HEK293 (cell line): ENCODE measurements around the gene UBALD2.

ENCODE experiments used
- CTCF ChIA-PET: fragments of 350-600 bp; formaldehyde crosslinking; extraction: SDS; loops from one replicate; lab custom pipeline; 2021; ENCODE audit warnings: antibody characterized with exemption; lab: Yijun Ruan, JAX
- POLR2A ChIA-PET: fragments of 300-600 bp; formaldehyde crosslinking; extraction: SDS; loops from one replicate; lab custom pipeline; 2020; ENCODE audit warnings: antibody characterized with exemption, inconsistent platforms; lab: Yijun Ruan, JAX
- H3K27ac ChIP-seq: fragments of 200-500 bp; sonication (Bioruptor generic); 2 replicates; pipeline ENCODE4 v1.5.1; 2014; ENCODE audit warnings: low read depth, low read length, control low read depth, inconsistent platforms; ENCODE audit errors: extremely low read depth
- H3K36me3 ChIP-seq, 2 experiments: fragments of 200-500 bp in 1 of 2; sonication (Bioruptor generic) in 1 of 2; 1 replicate in 1 of 2; 2 replicates in 1 of 2; pipeline ENCODE4 v1.5.1; 2014 to 2017; ENCODE audit warnings: inconsistent platforms in 2 of 2, low read length in 2 of 2; ENCODE audit not compliant: control insufficient read depth in 2 of 2, insufficient read depth in 1 of 2
- H3K4me1 ChIP-seq: fragments of 200-500 bp; sonication (Bioruptor generic); 2 replicates; pipeline ENCODE4 v1.5.1; 2014; ENCODE audit warnings: mild to moderate bottlenecking, low read length, inconsistent platforms; ENCODE audit not compliant: control insufficient read depth, insufficient read depth
- H3K4me3 ChIP-seq: 2 replicates; pipeline ENCODE4 v1.5.1; 2011; ENCODE audit warnings: low read depth, mild to moderate bottlenecking, control low read depth, low read length, moderate library complexity
- H3K9me3 ChIP-seq: fragments of 200-500 bp; sonication (Bioruptor generic); 2 replicates; pipeline ENCODE4 v1.5.1; 2014; ENCODE audit warnings: low read depth, low read length, inconsistent platforms; ENCODE audit not compliant: control insufficient read depth, insufficient read depth
- GLIS1 ChIP-seq: fragments of 450-650 bp; formaldehyde crosslinking; IDR thresholded peaks from 2 replicates; pipeline ENCODE4 v1.5.1; 2016; ENCODE audit warnings: missing biosample characterization, missing genetic modification characterization
- GLIS2 ChIP-seq: fragments of 450-650 bp; formaldehyde crosslinking; IDR thresholded peaks from 2 replicates; pipeline ENCODE4 v1.5.1; 2016; ENCODE audit warnings: missing biosample characterization, missing genetic modification characterization
- KLF8 ChIP-seq: fragments of 450-650 bp; formaldehyde crosslinking; IDR thresholded peaks from 2 replicates; pipeline ENCODE4 v1.5.1; 2016; ENCODE audit warnings: missing biosample characterization, missing genetic modification characterization
- TRIM28 ChIP-seq: IDR thresholded peaks from 2 replicates; pipeline ENCODE4 v1.6.1; 2011; ENCODE audit warnings: low read length, control low read depth, borderline replicate concordance
- ZFP41 ChIP-seq: fragments of 450-650 bp; formaldehyde crosslinking; IDR thresholded peaks from 2 replicates; pipeline ENCODE4 v1.5.1; 2016; ENCODE audit warnings: missing biosample characterization, missing genetic modification characterization, borderline replicate concordance
- ZNF133 ChIP-seq: fragments of 450-650 bp; formaldehyde crosslinking; IDR thresholded peaks from 2 replicates; pipeline ENCODE4 v1.5.1; 2016; ENCODE audit warnings: missing biosample characterization, missing genetic modification characterization
- ZNF155 ChIP-seq: fragments of 450-650 bp; formaldehyde crosslinking; IDR thresholded peaks from 2 replicates; pipeline ENCODE4 v1.5.1; 2016; ENCODE audit warnings: missing biosample characterization, missing genetic modification characterization
- ZNF175 ChIP-seq: fragments of 450-650 bp; formaldehyde crosslinking; IDR thresholded peaks from 2 replicates; pipeline ENCODE4 v1.5.1; 2016; ENCODE audit warnings: missing biosample characterization, missing genetic modification characterization
- ZNF221 ChIP-seq: fragments of 450-650 bp; formaldehyde crosslinking; IDR thresholded peaks from 2 replicates; pipeline ENCODE4 v1.5.1; 2017; ENCODE audit warnings: missing biosample characterization, missing genetic modification characterization, borderline replicate concordance
- ZNF223 ChIP-seq: fragments of 450-650 bp; formaldehyde crosslinking; IDR thresholded peaks from 2 replicates; pipeline ENCODE4 v1.5.1; 2016; ENCODE audit warnings: missing biosample characterization, missing genetic modification characterization
- ZNF280C ChIP-seq: fragments of 450-650 bp; formaldehyde crosslinking; IDR thresholded peaks from 2 replicates; pipeline ENCODE4 v1.5.1; 2016; ENCODE audit warnings: missing biosample characterization, missing genetic modification characterization
- ZNF354C ChIP-seq: fragments of 450-650 bp; formaldehyde crosslinking; IDR thresholded peaks from 2 replicates; pipeline ENCODE4 v1.5.1; 2016; ENCODE audit warnings: missing biosample characterization, missing genetic modification characterization, low read depth, borderline replicate concordance
- ZNF510 ChIP-seq: fragments of 450-650 bp; formaldehyde crosslinking; IDR thresholded peaks from 2 replicates; pipeline ENCODE4 v1.5.1; 2018; ENCODE audit warnings: mild to moderate bottlenecking, missing genetic modification characterization, missing biosample characterization; ENCODE audit not compliant: insufficient replicate concordance
- ZNF548 ChIP-seq: fragments of 450-650 bp; formaldehyde crosslinking; IDR thresholded peaks from 2 replicates; pipeline ENCODE4 v1.5.1; 2016; ENCODE audit warnings: missing biosample characterization, missing genetic modification characterization
- ZNF600 ChIP-seq: fragments of 450-650 bp; formaldehyde crosslinking; IDR thresholded peaks from 2 replicates; pipeline ENCODE4 v1.5.1; 2016; ENCODE audit warnings: missing biosample characterization, missing genetic modification characterization
- ZNF624 ChIP-seq: fragments of 450-650 bp; formaldehyde crosslinking; IDR thresholded peaks from 2 replicates; pipeline ENCODE4 v1.5.1; 2017; ENCODE audit warnings: missing biosample characterization, missing genetic modification characterization
- ZNF747 ChIP-seq: fragments of 450-650 bp; formaldehyde crosslinking; IDR thresholded peaks from 2 replicates; pipeline ENCODE4 v1.5.1; 2016; ENCODE audit warnings: missing biosample characterization, missing genetic modification characterization
- ZNF785 ChIP-seq: fragments of 450-650 bp; formaldehyde crosslinking; IDR thresholded peaks from 2 replicates; pipeline ENCODE4 v1.5.1; 2016; ENCODE audit warnings: missing biosample characterization, missing genetic modification characterization
- ZNF843 ChIP-seq: fragments of 450-650 bp; formaldehyde crosslinking; IDR thresholded peaks from 2 replicates; pipeline ENCODE4 v1.5.1; 2016; ENCODE audit warnings: missing biosample characterization, missing genetic modification characterization
- TF ChIP-seq, protein P1 (sequence below): fragments of 450-650 bp; formaldehyde crosslinking; IDR thresholded peaks from 2 replicates; pipeline ENCODE4 v1.5.1; 2016; ENCODE audit warnings: missing biosample characterization, missing genetic modification characterization
- TF ChIP-seq, protein P2 (sequence below): fragments of 450-650 bp; formaldehyde crosslinking; IDR thresholded peaks from 2 replicates; pipeline ENCODE4 v1.5.1; 2016; ENCODE audit warnings: missing biosample characterization, missing genetic modification characterization, low read depth

The UBALD2 gene

DNA sequence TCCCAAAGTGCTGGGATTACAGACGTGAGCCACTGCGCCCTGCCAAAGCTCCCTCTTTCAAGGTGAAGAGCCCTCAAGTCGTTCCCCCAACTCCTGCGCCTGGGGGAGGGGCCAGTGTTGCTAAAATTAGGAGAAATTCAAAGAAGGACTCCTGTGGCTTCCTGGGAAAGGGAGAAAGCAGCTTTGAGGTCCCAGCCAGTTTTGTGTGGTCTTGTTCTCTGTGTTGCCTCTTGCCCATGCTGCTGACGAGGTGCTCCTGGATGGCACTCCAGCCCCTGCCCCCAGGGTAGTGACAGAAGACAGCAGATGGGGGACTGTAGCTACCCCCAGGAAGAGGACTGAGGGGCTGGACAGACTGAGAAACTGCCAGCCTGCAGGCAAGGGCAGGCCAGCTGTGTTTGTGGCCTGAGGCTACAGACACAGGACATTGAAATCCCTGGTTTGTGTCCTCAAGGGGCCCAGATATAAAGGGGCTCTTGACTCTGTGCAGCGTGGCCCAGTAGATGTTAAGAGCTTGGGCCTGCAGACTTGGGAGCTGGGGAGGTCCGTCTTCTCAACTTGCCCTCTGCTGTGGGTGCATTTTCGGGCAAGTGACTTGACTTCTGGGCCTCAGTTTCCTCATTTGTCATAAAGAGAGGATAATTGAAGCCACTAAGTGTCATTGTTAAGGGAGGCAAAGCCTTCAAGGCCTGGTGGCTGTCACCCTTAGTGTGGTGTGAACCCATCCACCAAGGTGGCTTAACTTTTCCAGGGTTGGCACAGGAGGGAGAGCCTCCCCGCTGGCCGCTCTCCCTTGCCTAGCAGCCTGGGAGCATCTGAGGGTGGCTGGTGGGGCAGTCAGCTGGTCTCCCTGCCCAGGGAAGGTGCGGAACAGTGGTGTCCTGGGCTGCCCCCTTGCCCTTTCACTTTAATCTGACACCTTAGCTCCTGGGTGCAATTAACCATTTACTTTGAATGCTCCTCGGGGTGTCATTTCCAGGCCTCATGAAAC is 4.1 kb downstream of the UBALD2 start:
- no peaks in the 10 kb centered on the region for H3K9me3 ChIP-seq
- POLR2A ChIA-PET = interaction anchor here (1.0 to 1.2 kb wide), 3 partner anchors 10 to 227 kb away, joined by 3 to 4 read pairs (median 3); no protein-coding TSS in a partner anchor
- no peak overlapping the region for H3K4me3 ChIP-seq
- peaks cover 5 to 28% of the 10 kb centered on the region in 2 experiments; a peak in 2 of 3 replicates for H3K36me3 ChIP-seq
- H3K4me1 ChIP-seq = no peaks in the 10 kb centered on the region; the same call in 1 of the 2 replicates
- CTCF ChIA-PET = interaction anchor here (0.6 to 5.8 kb wide), 9 partner anchors 10 to 494 kb away, joined by 3 to 52 read pairs (median 5); no protein-coding TSS in a partner anchor
- H3K27ac ChIP-seq = no peak overlapping the region
- TF ChIP-seq ZNF223 (tag by site-specific recombination) = no peak
- TF ChIP-seq, protein P1, sequence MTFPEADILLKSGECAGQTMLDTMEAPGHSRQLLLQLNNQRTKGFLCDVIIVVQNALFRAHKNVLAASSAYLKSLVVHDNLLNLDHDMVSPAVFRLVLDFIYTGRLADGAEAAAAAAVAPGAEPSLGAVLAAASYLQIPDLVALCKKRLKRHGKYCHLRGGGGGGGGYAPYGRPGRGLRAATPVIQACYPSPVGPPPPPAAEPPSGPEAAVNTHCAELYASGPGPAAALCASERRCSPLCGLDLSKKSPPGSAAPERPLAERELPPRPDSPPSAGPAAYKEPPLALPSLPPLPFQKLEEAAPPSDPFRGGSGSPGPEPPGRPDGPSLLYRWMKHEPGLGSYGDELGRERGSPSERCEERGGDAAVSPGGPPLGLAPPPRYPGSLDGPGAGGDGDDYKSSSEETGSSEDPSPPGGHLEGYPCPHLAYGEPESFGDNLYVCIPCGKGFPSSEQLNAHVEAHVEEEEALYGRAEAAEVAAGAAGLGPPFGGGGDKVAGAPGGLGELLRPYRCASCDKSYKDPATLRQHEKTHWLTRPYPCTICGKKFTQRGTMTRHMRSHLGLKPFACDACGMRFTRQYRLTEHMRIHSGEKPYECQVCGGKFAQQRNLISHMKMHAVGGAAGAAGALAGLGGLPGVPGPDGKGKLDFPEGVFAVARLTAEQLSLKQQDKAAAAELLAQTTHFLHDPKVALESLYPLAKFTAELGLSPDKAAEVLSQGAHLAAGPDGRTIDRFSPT (tag by site-specific recombination) = peak; percentile 41; the same call in 1 of the 2 replicates
- TF ChIP-seq, all 188 proteins: peak for 1

DNA sequence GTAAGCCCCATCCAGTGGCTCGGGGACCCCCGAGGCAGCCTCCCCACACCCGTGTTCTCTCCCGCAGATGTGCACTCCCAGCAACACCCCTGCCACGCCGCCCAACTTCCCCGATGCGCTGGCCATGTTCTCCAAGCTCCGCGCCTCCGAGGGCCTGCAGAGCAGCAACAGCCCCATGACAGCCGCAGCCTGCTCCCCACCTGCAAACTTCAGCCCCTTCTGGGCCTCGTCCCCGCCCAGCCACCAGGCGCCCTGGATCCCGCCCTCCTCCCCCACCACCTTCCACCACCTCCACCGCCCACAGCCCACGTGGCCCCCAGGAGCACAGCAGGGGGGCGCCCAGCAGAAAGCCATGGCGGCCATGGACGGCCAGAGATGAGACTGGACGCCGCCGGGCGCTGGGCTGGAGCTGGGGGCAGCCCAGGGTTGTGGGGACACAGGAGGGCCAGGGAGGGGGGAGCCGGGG is 5.0 kb downstream of the UBALD2 start:
- Histone ChIP-seq H3K36me3 (peaks cover 5 to 28% of the 10 kb centered on the region in 2 experiments; a peak in 2 of 3 replicates), H3K4me3 (no peak overlapping the region), H3K9me3 (no peaks in the 10 kb centered on the region), H3K4me1 (no peaks in the 10 kb centered on the region; the same call in 1 of the 2 replicates), H3K27ac (no peak overlapping the region)
- ChIA-PET CTCF (interaction anchor here (0.6 to 5.8 kb wide), 6 partner anchors 9 to 393 kb away, joined by 3 to 52 read pairs (median 5); no protein-coding TSS in a partner anchor), POLR2A (interaction anchor here (0.7 to 1.2 kb wide), 3 partner anchors 10 to 29 kb away, joined by 3 to 4 read pairs (median 4); no protein-coding TSS in a partner anchor)
- TF ChIP-seq ZNF624 (tag by site-specific recombination) (no peak), ZNF175 (no peak), ZNF133 (tag by site-specific recombination) (no peak), ZNF785 (tag by site-specific recombination) (no peak), GLIS2 (0 out of 2 replicates have a peak, but pooled peaks have one; percentile 20)
- TF ChIP-seq, protein P2, sequence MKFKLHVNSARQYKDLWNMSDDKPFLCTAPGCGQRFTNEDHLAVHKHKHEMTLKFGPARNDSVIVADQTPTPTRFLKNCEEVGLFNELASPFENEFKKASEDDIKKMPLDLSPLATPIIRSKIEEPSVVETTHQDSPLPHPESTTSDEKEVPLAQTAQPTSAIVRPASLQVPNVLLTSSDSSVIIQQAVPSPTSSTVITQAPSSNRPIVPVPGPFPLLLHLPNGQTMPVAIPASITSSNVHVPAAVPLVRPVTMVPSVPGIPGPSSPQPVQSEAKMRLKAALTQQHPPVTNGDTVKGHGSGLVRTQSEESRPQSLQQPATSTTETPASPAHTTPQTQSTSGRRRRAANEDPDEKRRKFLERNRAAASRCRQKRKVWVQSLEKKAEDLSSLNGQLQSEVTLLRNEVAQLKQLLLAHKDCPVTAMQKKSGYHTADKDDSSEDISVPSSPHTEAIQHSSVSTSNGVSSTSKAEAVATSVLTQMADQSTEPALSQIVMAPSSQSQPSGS = no peak

GRCh38 chr17:76270770-76271668 is 5.9 kb downstream of the UBALD2 start:
- Histone ChIP-seq H3K4me1 (no peaks in the 10 kb centered on the region; the same call in 1 of the 2 replicates), H3K27ac (0 out of 2 replicates have a peak overlapping the region, but pooled peaks have one; percentile 18), H3K36me3 (peaks cover 5 to 28% of the 10 kb centered on the region in 2 experiments; a peak in 2 of 3 replicates), H3K9me3 (no peaks in the 10 kb centered on the region), H3K4me3 (no peak overlapping the region)
- ChIA-PET CTCF (interaction anchor here (0.6 to 5.8 kb wide), 5 partner anchors 9 to 93 kb away, joined by 3 to 52 read pairs (median 4); no protein-coding TSS in a partner anchor), POLR2A (interaction anchor here (0.5 to 1.2 kb wide), 2 partner anchors 145 to 265 kb away, joined by 3 read pairs; no protein-coding TSS in a partner anchor)
- TF ChIP-seq ZNF354C (no peak), ZNF175 (no peak), ZNF548 (tag by site-specific recombination) (no peak), ZNF843 (tag by site-specific recombination) (no peak), ZNF155 (no peak), ZNF600 (tag by site-specific recombination) (0 out of 2 replicates have a peak, but pooled peaks have one; percentile 14), ZNF510 (tag by site-specific recombination) (no peak), ZFP41 (tag by site-specific recombination) (no peak), GLIS1 (tag by site-specific recombination) (peak; percentile 56), ZNF747 (tag by site-specific recombination) (no peak), TRIM28 (no peak), KLF8 (tag by site-specific recombination) (no peak), ZNF221 (no peak), ZNF280C (tag by site-specific recombination) (no peak)
